Left forelimb (tissue), 1 donor: ENCODE measurements around the gene APOC1.
"Not testable (repeated sequence)": the region's sequence is repeated elsewhere in the genome, so short reads cannot be mapped to it uniquely, and the experiment has no call there.

Experiments
- DNase-seq: peaks from one replicate; pipeline ENCODE4 v3.0.0-alpha.2; 2018; ENCODE audit warnings: low spot score

The APOC1 gene

GRCh38 chr19:44913512-44914432 lies 636 bp upstream of the APOC1 start:
- not testable (repeated sequence) for DNase-seq

- DNase-seq: no peak
Measured at GRCh38 chr19:44924243-44924725, 9.9 kb downstream of the APOC1 start.

DNA sequence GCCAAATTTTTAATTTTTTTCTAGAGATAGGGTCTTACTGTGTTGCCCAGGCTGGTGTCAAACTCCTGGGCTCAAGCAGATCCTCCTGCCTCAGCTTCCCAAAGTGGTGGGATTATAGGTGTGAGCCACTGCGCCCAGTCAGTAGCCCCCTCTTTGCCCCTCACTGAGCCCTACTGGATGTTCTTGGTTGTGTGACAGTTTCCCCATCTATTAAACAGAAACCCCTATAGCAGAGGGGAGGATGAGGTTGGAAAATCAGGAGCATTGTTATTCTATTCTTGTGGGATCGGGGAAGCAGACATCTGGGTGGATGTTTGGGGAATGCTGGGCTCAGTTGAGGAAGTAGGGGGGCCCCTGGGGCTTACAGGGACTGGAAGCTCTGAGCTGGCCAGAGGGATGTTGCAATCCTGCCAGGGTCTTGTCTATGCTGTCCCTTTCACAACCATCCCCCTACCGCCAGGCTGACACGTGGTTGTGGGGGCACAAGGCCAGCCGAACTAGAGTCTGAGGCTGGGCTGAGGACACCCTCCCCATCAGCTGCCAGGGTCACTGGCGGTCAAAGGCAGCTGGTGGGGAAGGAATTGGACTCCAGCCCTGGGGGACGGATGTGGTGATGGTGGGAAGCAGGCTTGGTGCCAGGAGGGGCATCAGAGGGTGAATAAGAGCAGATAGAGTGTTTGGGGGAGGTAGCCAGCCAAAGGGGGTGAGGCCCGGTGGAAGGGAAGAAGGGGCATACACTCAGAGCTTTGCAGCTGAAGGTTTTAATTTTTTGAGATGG lies 10.9 kb downstream of the APOC1 start:
- DNase-seq: peak; percentile 77

- not testable (repeated sequence) for DNase-seq
Measured at GRCh38 chr19:44926245-44927077, 12.1 kb downstream of the APOC1 start.

GRCh38 chr19:44927746-44928145 lies 13.3 kb downstream of the APOC1 start:
- DNase-seq: no peak

GRCh38 chr19:44930088-44930487 lies 15.7 kb downstream of the APOC1 start:
- no peak for DNase-seq

GRCh38 chr19:44931541-44931940 lies 17.1 kb downstream of the APOC1 start:
- no peak for DNase-seq

DNA sequence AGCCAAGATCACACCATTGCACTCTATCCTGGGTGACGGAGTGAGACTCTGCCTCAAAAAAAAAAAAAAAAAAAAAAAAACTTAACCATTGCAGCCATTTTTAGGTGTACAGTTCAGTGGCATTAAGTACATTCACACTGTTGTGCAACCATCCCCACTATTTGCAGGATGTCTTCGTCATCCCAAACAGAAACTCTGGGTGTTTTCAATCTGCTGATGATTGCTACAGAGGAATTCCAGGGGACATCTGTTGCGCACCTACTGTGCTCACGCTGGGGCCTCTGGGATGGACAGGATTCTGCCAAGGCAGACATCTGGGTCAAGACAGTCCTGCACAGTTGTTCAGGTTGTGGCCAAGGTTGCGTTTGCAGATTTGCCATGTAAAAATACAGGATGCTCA lies 25.3 kb downstream of the APOC1 start:
- no peak for DNase-seq

GRCh38 chr19:44942067-44942571 lies 27.7 kb downstream of the APOC1 start, which contains the start of gene APOC4:
APOC4 (plus strand) TSS chr19:44942237; CDS start chr19:44942278, 41 bp downstream.
- no peak for DNase-seq

DNA sequence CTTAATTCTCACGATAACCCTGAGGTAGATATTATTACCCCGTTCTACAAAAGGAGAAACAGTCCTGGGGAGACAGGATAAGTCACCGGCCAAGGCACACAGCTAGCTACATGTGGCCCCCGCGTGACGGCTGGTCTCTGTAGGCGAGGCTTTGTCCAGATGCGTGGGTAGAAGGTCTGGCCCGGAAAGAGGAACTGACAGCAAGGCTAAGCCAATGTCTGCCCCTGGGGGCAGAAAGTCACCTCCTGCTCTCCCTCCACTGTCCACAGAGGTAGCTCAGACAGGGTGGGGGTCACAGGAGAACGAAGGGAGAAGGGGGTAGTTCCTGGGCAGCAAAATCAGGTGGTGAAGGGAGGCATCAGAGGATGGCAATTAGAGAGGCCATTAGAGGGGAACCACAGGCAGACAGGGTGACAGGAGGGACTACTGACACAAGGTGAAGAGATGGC lies 29.4 kb downstream of the APOC1 start:
- no peak for DNase-seq

DNA sequence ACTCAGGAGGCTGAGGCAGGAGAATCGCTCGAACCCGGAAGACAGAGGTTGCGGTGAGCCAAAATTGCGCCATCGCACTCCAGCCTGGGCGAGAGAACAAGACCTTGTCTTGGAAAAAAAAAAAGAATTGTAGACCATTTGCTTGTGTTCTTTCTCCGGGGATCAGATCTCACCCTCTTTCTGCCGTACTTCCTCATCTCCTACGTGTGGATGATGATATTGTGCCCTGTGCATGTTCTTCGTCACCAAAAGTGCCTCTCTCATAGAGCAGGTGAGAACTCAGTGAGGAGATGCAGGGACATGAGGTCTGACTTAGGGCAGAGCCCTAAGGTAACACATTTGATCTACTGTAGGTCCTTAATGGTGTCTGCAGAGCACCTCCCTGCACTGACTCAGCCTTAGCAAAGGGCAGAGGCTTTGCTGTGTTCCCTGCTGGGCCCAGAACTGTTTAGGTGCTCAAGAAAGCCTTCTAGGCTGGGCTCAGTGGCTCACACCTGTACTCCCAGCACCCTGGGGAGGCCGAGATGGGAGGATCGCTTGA lies 32.7 kb downstream of the APOC1 start:
- no peak for DNase-seq

- DNase-seq: no peak
Measured at GRCh38 chr19:44948237-44948636, 33.8 kb downstream of the APOC1 start.

DNA sequence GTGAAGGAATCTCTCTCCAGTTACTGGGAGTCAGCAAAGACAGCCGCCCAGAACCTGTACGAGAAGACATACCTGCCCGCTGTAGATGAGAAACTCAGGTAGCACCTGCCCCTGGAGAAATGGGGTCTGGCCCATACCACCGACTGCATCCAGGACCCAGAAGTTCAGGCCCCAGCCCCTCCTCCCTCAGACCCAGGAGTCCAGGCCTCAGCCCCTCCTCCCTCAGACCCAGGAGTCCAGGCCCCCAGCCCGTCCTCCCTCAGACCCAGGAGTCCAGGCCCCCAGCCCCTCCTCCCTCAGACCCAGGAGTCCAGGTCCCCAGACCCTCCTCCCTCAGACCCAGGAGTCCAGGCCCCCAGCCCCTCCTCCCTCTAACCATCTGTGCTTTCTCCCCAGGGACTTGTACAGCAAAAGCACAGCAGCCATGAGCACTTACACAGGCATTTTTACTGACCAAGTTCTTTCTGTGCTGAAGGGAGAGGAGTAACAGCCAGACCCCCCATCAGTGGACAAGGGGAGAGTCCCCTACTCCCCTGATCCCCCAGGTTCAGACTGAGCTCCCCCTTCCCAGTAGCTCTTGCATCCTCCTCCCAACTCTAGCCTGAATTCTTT lies 34.5 kb downstream of the APOC1 start:
- DNase-seq: no peak

- no peak for DNase-seq
Measured at GRCh38 chr19:44949550-44949949, 35.1 kb downstream of the APOC1 start.

DNA sequence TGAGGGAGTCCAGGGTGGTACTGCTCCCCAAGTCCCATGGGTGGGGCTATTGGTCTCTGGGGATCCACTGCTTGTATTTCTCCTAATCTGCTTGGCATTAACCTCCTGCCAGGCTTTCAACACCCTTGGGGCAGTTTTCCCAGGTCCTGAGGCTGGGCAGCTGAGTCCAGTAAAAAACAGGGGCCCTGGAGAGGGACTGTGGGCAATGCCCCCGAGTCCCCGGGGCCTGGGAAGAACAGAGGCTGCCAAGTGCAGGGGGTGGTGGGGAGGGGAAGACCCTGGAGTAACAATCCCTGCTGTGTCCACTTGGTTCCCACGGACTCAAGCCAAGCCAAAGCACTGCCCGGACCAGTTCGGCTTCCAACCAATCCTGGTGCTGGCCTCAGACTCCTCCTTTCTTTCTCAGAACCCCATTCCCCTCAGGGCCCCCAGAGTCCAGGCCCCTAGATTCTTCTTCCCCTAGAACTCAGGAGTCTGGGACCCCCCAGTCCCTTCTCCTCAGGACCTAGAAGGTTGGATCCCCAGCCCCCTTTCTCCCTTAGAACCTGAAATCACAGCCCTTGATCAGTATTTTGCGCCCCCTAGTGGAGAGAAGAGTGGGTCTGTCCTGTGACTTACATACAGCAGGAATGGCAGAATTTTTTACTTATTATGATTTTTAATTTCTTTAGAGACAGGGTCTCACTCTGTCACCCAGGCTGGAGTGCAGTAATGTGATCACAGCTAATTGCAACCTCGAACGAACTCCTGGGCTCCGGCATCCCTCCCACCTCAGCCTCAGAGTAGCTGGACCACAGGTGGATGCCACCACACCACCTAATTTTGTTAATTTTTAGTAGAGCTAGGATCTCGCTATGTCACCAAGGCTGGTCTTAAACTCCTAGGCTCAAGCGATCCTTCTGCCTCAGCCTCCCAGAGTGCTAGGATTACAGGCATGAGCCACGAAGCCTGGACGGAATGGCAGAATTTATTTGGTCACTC lies 37.1 kb downstream of the APOC1 start:
- DNase-seq: peak; percentile 77

DNA sequence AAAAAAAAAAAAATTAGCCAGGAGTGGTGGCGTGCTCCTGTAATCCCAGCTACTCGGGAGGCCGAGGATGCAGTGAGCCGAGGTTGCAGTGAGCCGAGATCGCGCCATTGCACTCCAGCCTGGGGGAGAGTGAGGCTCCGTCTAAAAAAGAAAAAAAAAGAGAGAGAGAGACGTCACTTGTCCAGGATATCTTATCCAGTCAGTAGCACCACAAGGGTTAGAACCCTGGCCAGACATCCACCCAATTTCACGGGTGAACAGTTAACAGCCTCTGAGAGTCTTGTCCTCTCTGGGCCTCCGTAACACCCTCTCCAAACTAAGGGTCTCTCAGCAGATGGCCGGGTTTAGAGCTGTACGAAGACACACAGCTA lies 39.9 kb downstream of the APOC1 start:
- DNase-seq: no peak

DNA sequence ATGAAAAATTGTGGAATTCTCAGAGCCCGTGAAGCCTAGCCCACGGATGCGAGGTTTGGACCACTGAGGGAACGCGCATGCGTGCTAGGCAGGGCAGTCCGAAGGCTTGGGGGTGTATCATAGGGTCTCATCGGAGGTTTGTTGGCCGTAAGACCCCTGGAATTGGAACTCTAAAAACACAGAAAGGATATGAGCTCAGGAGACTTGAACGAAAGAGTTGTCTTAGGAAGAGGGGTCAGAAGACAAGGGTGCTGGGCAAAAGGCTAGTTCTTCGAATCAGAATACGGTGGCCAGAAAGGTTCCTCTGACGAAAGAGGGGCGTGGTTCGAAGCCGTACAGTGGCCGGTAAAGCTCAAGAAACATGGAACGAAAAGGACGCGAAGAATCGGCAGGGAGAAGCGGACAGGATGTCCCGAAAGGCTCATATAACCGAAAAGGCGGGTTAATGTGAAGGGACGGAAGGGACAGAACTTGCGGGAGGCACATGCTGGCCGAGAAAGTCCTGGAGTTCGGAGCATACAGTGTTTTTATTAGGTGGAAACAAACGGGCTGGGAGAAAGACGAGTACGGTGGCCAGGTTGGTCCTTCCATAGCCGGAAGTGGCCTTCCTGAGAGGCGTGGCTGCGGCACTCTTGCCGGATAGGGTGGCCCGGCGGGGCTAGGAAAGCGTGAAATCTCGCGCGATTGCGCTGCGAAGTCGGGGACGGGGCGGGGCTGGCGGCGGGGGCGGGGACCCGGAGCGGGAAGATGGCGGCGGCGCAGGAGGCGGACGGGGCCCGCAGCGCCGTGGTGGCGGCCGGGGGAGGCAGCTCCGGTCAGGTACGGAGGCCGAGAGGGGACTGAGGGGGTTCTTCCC lies 40.5 kb downstream of the APOC1 start, which contains the start of gene CLPTM1:
CLPTM1 (plus strand) TSS at position 732 of the 856 bp plus-strand sequence; CDS start at position 748, 16 bp downstream.
- peak; percentile 98 for DNase-seq
